ENCODE measurements around the gene RPS24.

RPS24 gene

GRCh38 chr10:78025685-78026364, 7.8 kb upstream of the RPS24 start:
- no peak overlapping the region for H3K4me3 ChIP-seq (ENCODE audit: low read depth, low read length)
- no peak for TF ChIP-seq CTCF (IDR thresholded peaks at IDR 0.05; ENCODE audit: low read depth, low read length, missing control alignments)
- no peak for DNase-seq (ENCODE audit: low read depth)

GRCh38 chr10:78028438-78029268, 5.0 kb upstream of the RPS24 start:
- no peak for DNase-seq (ENCODE audit: low read depth)
- TF ChIP-seq CTCF (IDR thresholded peaks at IDR 0.05; ENCODE audit: low read depth, low read length, missing control alignments) = no peak
- peak overlapping the region; percentile 95 for H3K4me3 ChIP-seq (ENCODE audit: low read depth, low read length)

- peak within 1 kb of the TSS; percentile 95 for H3K4me3 ChIP-seq (ENCODE audit: low read depth, low read length)
- peak; percentile 60 for TF ChIP-seq CTCF (IDR thresholded peaks at IDR 0.05; ENCODE audit: low read depth, low read length, missing control alignments)
- DNase-seq (ENCODE audit: low read depth) = peak; percentile 95
These were observed 4.1 kb upstream of the RPS24 start, which contains the start of gene POLR3A for GRCh38 chr10:78029269-78030226. Gene POLR3A, minus strand, starts transcription at chr10:78029515. Its CDS starts 108 bp downstream, at chr10:78029407.

GRCh38 chr10:78033387-78033636, 351 bp upstream of the RPS24 start:
- no peak for TF ChIP-seq CTCF (IDR thresholded peaks at IDR 0.05; ENCODE audit: low read depth, low read length, missing control alignments)
- no peak for DNase-seq (ENCODE audit: low read depth)
- H3K4me3 ChIP-seq (ENCODE audit: low read depth, low read length) = peak overlapping the region; percentile 96

GRCh38 chr10:78035025-78035424, 1.4 kb downstream of the RPS24 start:
- no peak for TF ChIP-seq CTCF (IDR thresholded peaks at IDR 0.05; ENCODE audit: low read depth, low read length, missing control alignments)
- DNase-seq (ENCODE audit: low read depth) = no peak
- H3K4me3 ChIP-seq (ENCODE audit: low read depth, low read length) = peak overlapping the region; percentile 96

- peak overlapping the region; percentile 96 for H3K4me3 ChIP-seq (ENCODE audit: low read depth, low read length)
- no peak for DNase-seq (ENCODE audit: low read depth)
- no peak for TF ChIP-seq CTCF (IDR thresholded peaks at IDR 0.05; ENCODE audit: low read depth, low read length, missing control alignments)
These were observed 1.8 kb downstream of the RPS24 start for GRCh38 chr10:78035437-78035836.

Data from GM12864 (cell line).